SK-N-SH (cell line): ENCODE measurements around the gene SLC2A13. TPM values are rescaled to one million over a fixed set of nuclear protein-coding genes. Genes with fewer than 3 reads are reported as not detected.

Experiments used
- CTCF ChIA-PET: fragments of 300-600, 350-600 bp; formaldehyde crosslinking; extraction: SDS; loops from one replicate; lab custom pipeline; 2021; lab: Yijun Ruan, JAX
- POLR2A ChIA-PET: fragments of 350-600 bp; sonication (Branson Sonifier 250); formaldehyde crosslinking; extraction: SDS; loops from one replicate; lab custom pipeline; 2020; ENCODE audit warnings: antibody characterized with exemption, inconsistent platforms; lab: Yijun Ruan, JAX
- DNase-seq: peaks from one replicate; pipeline ENCODE4 v3.0.0; 2012
- H2AFZ ChIP-seq: fragments of 200-600 bp; sonication (generic); 2 replicates; pipeline ENCODE4 v1.8.1; 2016; ENCODE audit warnings: antibody characterized with exemption, mild to moderate bottlenecking, low read depth
- H3F3A ChIP-seq: fragments of 200-600 bp; sonication (generic); replicated peaks from 2 replicates; pipeline ENCODE3; 2016; ENCODE audit warnings: antibody characterized with exemption, mild to moderate bottlenecking; ENCODE audit not compliant: insufficient read depth
- H3K27ac ChIP-seq, 2 experiments: fragments of 200-500 bp in 1 of 2; fragments of 200-600 bp in 1 of 2; sonication (Bioruptor generic) in 1 of 2; sonication (generic), shearing (Covaris generic) in 1 of 2; 2 replicates each; pipeline versions ENCODE4 v1.5.1 to v1.6.1; 2014 to 2016; ENCODE audit warnings: low read depth in 2 of 2, inconsistent platforms in 1 of 2, low read length in 1 of 2, mild to moderate bottlenecking in 1 of 2, mixed read lengths in 1 of 2
- H3K27me3 ChIP-seq: fragments of 200-600 bp; sonication (generic), shearing (Covaris generic); 2 replicates; pipeline ENCODE4 v1.6.1; 2016; ENCODE audit warnings: mixed run types; ENCODE audit not compliant: insufficient read depth
- H3K36me3 ChIP-seq, 2 experiments: fragments of 200-500 bp in 1 of 2; fragments of 200-600 bp in 1 of 2; sonication (Bioruptor generic) in 1 of 2; sonication (generic) in 1 of 2; replicated peaks in 1 of 2; 2 replicates each; pipeline versions ENCODE3 to v1.5.1; 2014 to 2016; ENCODE audit warnings: low read length in 1 of 2, mild to moderate bottlenecking in 1 of 2; ENCODE audit not compliant: insufficient read depth in 2 of 2, control insufficient read depth in 1 of 2
- H3K4me1 ChIP-seq, 2 experiments: fragments of 200-500 bp in 1 of 2; fragments of 200-600 bp in 1 of 2; sonication (Bioruptor generic) in 1 of 2; sonication (generic), shearing (Covaris generic) in 1 of 2; 2 replicates each; pipeline versions ENCODE4 v1.5.1 to v1.6.1; 2014 to 2016; ENCODE audit warnings: low read depth in 1 of 2, low read length in 1 of 2, mixed run types in 1 of 2; ENCODE audit not compliant: insufficient read depth in 2 of 2, control insufficient read depth in 1 of 2
- H3K4me2 ChIP-seq: fragments of 200-600 bp; sonication (generic), shearing (Covaris generic); 2 replicates; pipeline ENCODE4 v1.6.1; 2017; ENCODE audit warnings: mixed run types
- H3K4me3 ChIP-seq, 2 experiments: fragments of 200-500 bp in 1 of 2; fragments of 200-600 bp in 1 of 2; sonication (Bioruptor generic) in 1 of 2; sonication (generic), shearing (Covaris generic) in 1 of 2; 2 replicates each; pipeline versions ENCODE4 v1.5.1 to v1.8.1; 2014 to 2016; ENCODE audit warnings: low read depth in 2 of 2, inconsistent platforms in 1 of 2, low read length in 1 of 2, mild to moderate bottlenecking in 1 of 2, mixed read lengths in 1 of 2, moderate library complexity in 1 of 2
- H3K79me2 ChIP-seq: fragments of 200-600 bp; sonication (generic); 2 replicates; pipeline ENCODE4 v1.8.1; 2017; ENCODE audit warnings: mild to moderate bottlenecking; ENCODE audit not compliant: insufficient read depth
- H3K9ac ChIP-seq: fragments of 200-600 bp; sonication (generic); 2 replicates; pipeline ENCODE4 v1.6.1; 2017; ENCODE audit warnings: mixed run types
- H3K9me2 ChIP-seq: fragments of 200-600 bp; sonication (generic); 2 replicates; pipeline ENCODE4 v1.6.1; 2017; ENCODE audit warnings: mixed run types
- H3K9me3 ChIP-seq: fragments of 200-600 bp; sonication (generic); 2 replicates; pipeline ENCODE4 v1.6.1; 2017; ENCODE audit warnings: mixed run types, mild to moderate bottlenecking, moderate library complexity
- H4K20me1 ChIP-seq: fragments of 200-600 bp; sonication (generic); 2 replicates; pipeline ENCODE4 v1.6.1; 2017; ENCODE audit warnings: mild to moderate bottlenecking, mixed run types; ENCODE audit not compliant: insufficient read depth
- EP300 ChIP-seq, 2 experiments: IDR thresholded peaks; 2 replicates each; pipeline versions ENCODE4 v1.4.0 to v1.6.1; 2012; ENCODE audit warnings: borderline replicate concordance in 1 of 2, low read depth in 1 of 2, low read length in 1 of 2
- EZH2phosphoT487 ChIP-seq: fragments of 200-600 bp; sonication (generic); IDR thresholded peaks from 2 replicates; pipeline ENCODE4 v1.6.1; 2017; ENCODE audit warnings: low read depth, mixed run types, mild to moderate bottlenecking, antibody characterized with exemption, moderate library complexity, borderline replicate concordance
- FOXJ3 ChIP-seq: sonication (generic); formaldehyde crosslinking; IDR thresholded peaks from 2 replicates; pipeline ENCODE4 v1.5.1; 2020; ENCODE audit warnings: mild to moderate bottlenecking, missing genetic modification reagents
- FOXM1 ChIP-seq: IDR thresholded peaks from 2 replicates; pipeline ENCODE4 v1.4.0; 2012; ENCODE audit warnings: low read depth, mild to moderate bottlenecking
- JUND ChIP-seq: IDR thresholded peaks from 2 replicates; pipeline ENCODE4 v1.4.0; 2012
- MXI1 ChIP-seq: IDR thresholded peaks from 2 replicates; pipeline ENCODE4 v1.6.1; 2012; ENCODE audit warnings: mild to moderate bottlenecking, low read depth, low read length, improper control_type of control experiment
- NRF1 ChIP-seq: IDR thresholded peaks from 2 replicates; pipeline ENCODE4 v1.6.1; 2012; ENCODE audit warnings: low read depth, mild to moderate bottlenecking, low read length
- RFX5 ChIP-seq: IDR thresholded peaks from 2 replicates; pipeline ENCODE4 v1.6.1; 2012; ENCODE audit warnings: mild to moderate bottlenecking, improper control_type of control experiment, low read length
- RXRA ChIP-seq: IDR thresholded peaks from 2 replicates; pipeline ENCODE4 v1.4.0; 2012; ENCODE audit warnings: low read depth, mild to moderate bottlenecking, borderline replicate concordance
- SMC3 ChIP-seq: IDR thresholded peaks from 2 replicates; pipeline ENCODE4 v1.6.1; 2012; ENCODE audit warnings: low read depth, low read length, improper control_type of control experiment
- TAF1 ChIP-seq: IDR thresholded peaks from 2 replicates; pipeline ENCODE4 v1.6.1; 2012; ENCODE audit warnings: low read depth, mild to moderate bottlenecking, low read length, moderate library complexity, borderline replicate concordance
- YY1 ChIP-seq: IDR thresholded peaks from 2 replicates; pipeline ENCODE4 v1.4.0; 2012; ENCODE audit warnings: low read depth, mild to moderate bottlenecking
- WGBS: methylation state at CpG from one replicate; pipeline ENCODE4 v1.1.6; 2017; ENCODE audit warnings: low lambda C conversion rate; 5-methylcytosine and 5-hydroxymethylcytosine counted together
- polyA plus RNA-seq, 3 experiments: library from polyadenylated mRNA; depleted of rRNA; stranded (reverse); fragments of >200 nt; gene quantifications; 2 replicates each; pipeline ENCODE4 v1.2.3, GENCODE V29; 2012
- TF ChIP-seq, protein P1 (sequence below): fragments of 150-350 bp; IDR thresholded peaks from 2 replicates; pipeline ENCODE4 v1.6.1; 2017; ENCODE audit warnings: antibody characterized with exemption, low read length, low read depth, borderline replicate concordance
- TF ChIP-seq, protein P2 (sequence below): IDR thresholded peaks from 2 replicates; pipeline ENCODE4 v1.4.0; 2012; ENCODE audit warnings: low read depth
- TF ChIP-seq, protein P3 (sequence below): IDR thresholded peaks from 2 replicates; pipeline ENCODE4 v1.4.0; 2012; ENCODE audit warnings: low read depth, borderline replicate concordance
- TF ChIP-seq, protein P4 (sequence below): fragments of 200-600 bp; sonication (generic); IDR thresholded peaks from 2 replicates; pipeline ENCODE4 v1.6.1; 2017; ENCODE audit warnings: antibody characterized with exemption, mild to moderate bottlenecking, moderate library complexity
- TF ChIP-seq, protein P5 (sequence below): IDR thresholded peaks from 2 replicates; pipeline ENCODE4 v1.6.1; 2012; ENCODE audit warnings: mild to moderate bottlenecking, low read depth, low read length, moderate library complexity

SLC2A13 gene
- polyA plus RNA-seq, 1 of the 3 experiments (the other 2 are of a cell fraction), result 0.21 TPM

DNA sequence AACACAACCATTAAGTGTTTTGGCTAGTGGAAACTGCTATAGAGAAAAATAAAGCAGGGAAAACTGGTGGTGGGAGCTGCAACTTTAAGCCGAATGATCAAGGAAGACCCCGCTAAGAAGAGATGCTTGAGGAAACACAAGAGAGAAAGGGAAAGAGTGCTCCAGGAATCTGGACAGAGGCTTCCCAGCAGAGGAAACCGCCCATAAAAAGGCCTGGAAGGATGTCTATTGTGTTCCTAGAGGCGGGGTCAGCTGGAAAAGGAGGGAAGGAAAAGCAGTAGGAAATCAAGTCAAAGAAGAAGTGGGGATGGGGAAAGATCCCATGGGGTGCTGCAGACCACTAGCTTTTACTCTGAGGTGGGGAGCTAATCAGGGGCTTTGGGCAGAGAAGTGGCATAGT is 12.4 kb downstream of the SLC2A13 start:
- H3K27me3 ChIP-seq, result no peaks in the 10 kb centered on the region
- no peak overlapping the region for H3K4me3 ChIP-seq
- H2AFZ ChIP-seq, result no peak overlapping the region
- no peaks in the 10 kb centered on the region for H4K20me1 ChIP-seq
- DNase-seq, result no peak
- no peaks in the 10 kb centered on the region for H3F3A ChIP-seq
- no peak overlapping the region for H3K4me2 ChIP-seq
- H3K79me2 ChIP-seq, result no peaks in the 10 kb centered on the region
- POLR2A ChIA-PET, result no interaction called here
- CTCF ChIA-PET, result interaction anchor here (0.8 kb wide), 1 partner anchor 82 kb away, joined by 3 read pairs; no protein-coding TSS in a partner anchor
- H3K27ac ChIP-seq, result no peak overlapping the region
- H3K9ac ChIP-seq, result no peak overlapping the region
- WGBS, result 77% methylated on average over 4 of the region's 4 CpGs
- no peaks in the 10 kb centered on the region for H3K36me3 ChIP-seq
- no peaks in the 10 kb centered on the region for H3K9me3 ChIP-seq
- TF ChIP-seq, protein P1, sequence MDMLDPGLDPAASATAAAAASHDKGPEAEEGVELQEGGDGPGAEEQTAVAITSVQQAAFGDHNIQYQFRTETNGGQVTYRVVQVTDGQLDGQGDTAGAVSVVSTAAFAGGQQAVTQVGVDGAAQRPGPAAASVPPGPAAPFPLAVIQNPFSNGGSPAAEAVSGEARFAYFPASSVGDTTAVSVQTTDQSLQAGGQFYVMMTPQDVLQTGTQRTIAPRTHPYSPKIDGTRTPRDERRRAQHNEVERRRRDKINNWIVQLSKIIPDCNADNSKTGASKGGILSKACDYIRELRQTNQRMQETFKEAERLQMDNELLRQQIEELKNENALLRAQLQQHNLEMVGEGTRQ, result no peak
- no peak for TF ChIP-seq SMC3
- TF ChIP-seq JUND, result no peak
- no peak for TF ChIP-seq EZH2phosphoT487
- no peak for TF ChIP-seq RXRA
- no peak for TF ChIP-seq RFX5
- TF ChIP-seq, protein P2, sequence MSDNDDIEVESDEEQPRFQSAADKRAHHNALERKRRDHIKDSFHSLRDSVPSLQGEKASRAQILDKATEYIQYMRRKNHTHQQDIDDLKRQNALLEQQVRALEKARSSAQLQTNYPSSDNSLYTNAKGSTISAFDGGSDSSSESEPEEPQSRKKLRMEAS, result no peak
- TF ChIP-seq NRF1, result no peak
- TF ChIP-seq, protein P3, sequence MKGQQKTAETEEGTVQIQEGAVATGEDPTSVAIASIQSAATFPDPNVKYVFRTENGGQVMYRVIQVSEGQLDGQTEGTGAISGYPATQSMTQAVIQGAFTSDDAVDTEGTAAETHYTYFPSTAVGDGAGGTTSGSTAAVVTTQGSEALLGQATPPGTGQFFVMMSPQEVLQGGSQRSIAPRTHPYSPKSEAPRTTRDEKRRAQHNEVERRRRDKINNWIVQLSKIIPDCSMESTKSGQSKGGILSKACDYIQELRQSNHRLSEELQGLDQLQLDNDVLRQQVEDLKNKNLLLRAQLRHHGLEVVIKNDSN, result no peak
- TF ChIP-seq, protein P4, sequence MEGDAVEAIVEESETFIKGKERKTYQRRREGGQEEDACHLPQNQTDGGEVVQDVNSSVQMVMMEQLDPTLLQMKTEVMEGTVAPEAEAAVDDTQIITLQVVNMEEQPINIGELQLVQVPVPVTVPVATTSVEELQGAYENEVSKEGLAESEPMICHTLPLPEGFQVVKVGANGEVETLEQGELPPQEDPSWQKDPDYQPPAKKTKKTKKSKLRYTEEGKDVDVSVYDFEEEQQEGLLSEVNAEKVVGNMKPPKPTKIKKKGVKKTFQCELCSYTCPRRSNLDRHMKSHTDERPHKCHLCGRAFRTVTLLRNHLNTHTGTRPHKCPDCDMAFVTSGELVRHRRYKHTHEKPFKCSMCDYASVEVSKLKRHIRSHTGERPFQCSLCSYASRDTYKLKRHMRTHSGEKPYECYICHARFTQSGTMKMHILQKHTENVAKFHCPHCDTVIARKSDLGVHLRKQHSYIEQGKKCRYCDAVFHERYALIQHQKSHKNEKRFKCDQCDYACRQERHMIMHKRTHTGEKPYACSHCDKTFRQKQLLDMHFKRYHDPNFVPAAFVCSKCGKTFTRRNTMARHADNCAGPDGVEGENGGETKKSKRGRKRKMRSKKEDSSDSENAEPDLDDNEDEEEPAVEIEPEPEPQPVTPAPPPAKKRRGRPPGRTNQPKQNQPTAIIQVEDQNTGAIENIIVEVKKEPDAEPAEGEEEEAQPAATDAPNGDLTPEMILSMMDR, result no peak
- TF ChIP-seq MXI1, result no peak
- TF ChIP-seq EP300 (IDR thresholded peaks at IDR 0.05; ENCODE audit: borderline replicate concordance in 1 of 2, low read depth in 1 of 2, low read length in 1 of 2), result no peak
- TF ChIP-seq FOXJ3 (CRISPR knock-in tag), result no peak
- no peaks in the 10 kb centered on the region; a peak in 1 of 4 replicates for H3K4me1 ChIP-seq
- H3K9me2 ChIP-seq, result no peaks in the 10 kb centered on the region

DNA sequence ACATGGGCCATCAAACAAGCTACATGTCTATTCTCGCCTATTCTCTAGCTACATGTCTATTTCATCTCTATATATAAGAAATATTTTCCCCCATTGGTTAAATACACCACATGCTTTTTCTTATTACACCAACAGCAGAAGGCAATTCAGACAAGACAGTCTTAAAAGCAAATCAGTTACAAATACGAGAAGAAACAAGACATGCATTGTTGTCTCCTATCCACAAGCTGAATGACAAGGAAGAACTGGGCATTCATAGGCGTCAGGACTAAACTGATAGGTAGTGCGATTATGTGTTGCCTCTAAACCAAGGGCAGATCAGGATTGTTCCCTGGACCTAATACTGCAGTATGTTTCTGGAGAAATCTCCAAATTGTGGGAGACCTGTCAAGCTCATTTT is 19.4 kb downstream of the SLC2A13 start:
- Histone ChIP-seq H3K9ac (no peak overlapping the region), H3K4me3 (no peak overlapping the region), H3K79me2 (no peaks in the 10 kb centered on the region), H4K20me1 (no peaks in the 10 kb centered on the region), H3F3A (no peaks in the 10 kb centered on the region), H3K9me2 (no peaks in the 10 kb centered on the region), H3K27ac (no peak overlapping the region), H3K4me2 (no peak overlapping the region), H3K4me1 (no peaks in the 10 kb centered on the region; a peak in 1 of 4 replicates), H3K36me3 (no peaks in the 10 kb centered on the region), H3K27me3 (no peaks in the 10 kb centered on the region), H2AFZ (no peak overlapping the region), H3K9me3 (no peaks in the 10 kb centered on the region)
- CTCF ChIA-PET, result no interaction called here
- DNase-seq, result no peak
- POLR2A ChIA-PET, result no interaction called here
- 78% methylated on average over 4 of the region's 4 CpGs for WGBS
- TF ChIP-seq, protein P4, result no peak
- TF ChIP-seq RXRA (no peak), FOXM1 (no peak), EP300 (IDR thresholded peaks at IDR 0.05; ENCODE audit: borderline replicate concordance in 1 of 2, low read depth in 1 of 2, low read length in 1 of 2) (no peak), YY1 (no peak), TAF1 (no peak)
- TF ChIP-seq, protein P5, sequence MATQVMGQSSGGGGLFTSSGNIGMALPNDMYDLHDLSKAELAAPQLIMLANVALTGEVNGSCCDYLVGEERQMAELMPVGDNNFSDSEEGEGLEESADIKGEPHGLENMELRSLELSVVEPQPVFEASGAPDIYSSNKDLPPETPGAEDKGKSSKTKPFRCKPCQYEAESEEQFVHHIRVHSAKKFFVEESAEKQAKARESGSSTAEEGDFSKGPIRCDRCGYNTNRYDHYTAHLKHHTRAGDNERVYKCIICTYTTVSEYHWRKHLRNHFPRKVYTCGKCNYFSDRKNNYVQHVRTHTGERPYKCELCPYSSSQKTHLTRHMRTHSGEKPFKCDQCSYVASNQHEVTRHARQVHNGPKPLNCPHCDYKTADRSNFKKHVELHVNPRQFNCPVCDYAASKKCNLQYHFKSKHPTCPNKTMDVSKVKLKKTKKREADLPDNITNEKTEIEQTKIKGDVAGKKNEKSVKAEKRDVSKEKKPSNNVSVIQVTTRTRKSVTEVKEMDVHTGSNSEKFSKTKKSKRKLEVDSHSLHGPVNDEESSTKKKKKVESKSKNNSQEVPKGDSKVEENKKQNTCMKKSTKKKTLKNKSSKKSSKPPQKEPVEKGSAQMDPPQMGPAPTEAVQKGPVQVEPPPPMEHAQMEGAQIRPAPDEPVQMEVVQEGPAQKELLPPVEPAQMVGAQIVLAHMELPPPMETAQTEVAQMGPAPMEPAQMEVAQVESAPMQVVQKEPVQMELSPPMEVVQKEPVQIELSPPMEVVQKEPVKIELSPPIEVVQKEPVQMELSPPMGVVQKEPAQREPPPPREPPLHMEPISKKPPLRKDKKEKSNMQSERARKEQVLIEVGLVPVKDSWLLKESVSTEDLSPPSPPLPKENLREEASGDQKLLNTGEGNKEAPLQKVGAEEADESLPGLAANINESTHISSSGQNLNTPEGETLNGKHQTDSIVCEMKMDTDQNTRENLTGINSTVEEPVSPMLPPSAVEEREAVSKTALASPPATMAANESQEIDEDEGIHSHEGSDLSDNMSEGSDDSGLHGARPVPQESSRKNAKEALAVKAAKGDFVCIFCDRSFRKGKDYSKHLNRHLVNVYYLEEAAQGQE, result no peak
- TF ChIP-seq, protein P2, result no peak
